Middle frontal gyrus (tissue), 1 donor: ENCODE measurements around the gene UPK1B.

ENCODE experiments used
- DNase-seq: peaks from one replicate; pipeline ENCODE4 v3.0.0-alpha.2; 2015; ENCODE audit warnings: low spot score; ENCODE audit errors: extremely low spot score

UPK1B gene

DNA sequence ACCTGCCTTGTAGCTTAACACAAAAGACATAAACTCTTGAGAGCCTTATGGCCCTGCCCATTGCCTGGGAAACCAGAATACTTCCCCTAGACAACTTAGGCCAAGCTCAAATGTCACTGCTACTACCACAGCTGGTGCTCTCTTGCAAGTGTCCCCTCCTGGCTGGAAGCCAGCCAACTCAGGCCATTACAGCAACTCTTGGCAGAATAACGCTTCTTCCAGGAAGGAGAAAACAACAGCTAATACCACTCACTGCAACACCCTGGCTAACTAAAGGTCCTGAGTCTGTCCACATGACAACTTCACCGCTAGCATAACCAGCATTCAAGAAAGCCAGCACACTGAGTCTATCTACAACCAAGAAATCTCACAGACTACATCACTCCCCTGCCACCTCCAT is 72.4 kb downstream of the UPK1B start:
- DNase-seq = no peak
